Endodermal cell (in vitro differentiated cells): Measurements from ENCODE around the gene INSIG1. TPM values are rescaled to one million over a fixed set of nuclear protein-coding genes. Genes with fewer than 3 reads are reported as not detected.
A peak's percentile ranks its signal among the peaks of the same experiment; 100 is the strongest.

Experiments used
- DNase-seq: peaks from one replicate; pipeline ENCODE4 v3.0.0-alpha.2; 2017
- H3K27ac ChIP-seq: 2 replicates; pipeline ENCODE4 v1.5.1; 2013; ENCODE audit warnings: mild to moderate bottlenecking, low read depth, low read length, moderate library complexity
- H3K27me3 ChIP-seq: 2 replicates; pipeline ENCODE4 v1.6.1; 2013; ENCODE audit warnings: mild to moderate bottlenecking, low read length, moderate library complexity; ENCODE audit not compliant: insufficient read depth, control insufficient read depth, poor library complexity, severe bottlenecking
- H3K36me3 ChIP-seq: 2 replicates; pipeline ENCODE4 v1.7.0; 2013; ENCODE audit warnings: mild to moderate bottlenecking, low read length, moderate library complexity; ENCODE audit not compliant: control insufficient read depth, insufficient read depth
- H3K4me1 ChIP-seq: one replicate; pipeline ENCODE4 v1.7.0; 2013; ENCODE audit warnings: low read length; ENCODE audit not compliant: control insufficient read depth, insufficient read depth
- H3K4me3 ChIP-seq: 2 replicates; pipeline ENCODE4 v1.5.1; 2013; ENCODE audit warnings: mild to moderate bottlenecking, low read length, moderate library complexity
- H3K9ac ChIP-seq: 2 replicates; pipeline ENCODE4 v1.6.1; 2013; ENCODE audit warnings: mild to moderate bottlenecking, low read length, moderate library complexity; ENCODE audit not compliant: poor library complexity, severe bottlenecking; ENCODE audit errors: extremely low read depth
- H3K9me3 ChIP-seq: 2 replicates; pipeline ENCODE4 v1.6.1; 2013; ENCODE audit warnings: mild to moderate bottlenecking, low read length, moderate library complexity; ENCODE audit not compliant: control insufficient read depth
- H3K27ac Mint-ChIP-seq: 2 replicates; pipeline ENCODE4 v1.8.0; 2020; ENCODE audit warnings: mixed read lengths
- H3K27me3 Mint-ChIP-seq: 2 replicates; pipeline ENCODE4 v1.8.0; 2021; ENCODE audit warnings: mild to moderate bottlenecking, mixed read lengths; ENCODE audit not compliant: insufficient read depth
- H3K36me3 Mint-ChIP-seq: 2 replicates; pipeline ENCODE4 v1.8.0; 2020; ENCODE audit warnings: low read depth, mixed read lengths
- H3K4me1 Mint-ChIP-seq: 2 replicates; pipeline ENCODE4 v1.8.0; 2020; ENCODE audit warnings: mixed read lengths
- H3K4me3 Mint-ChIP-seq: 2 replicates; pipeline ENCODE4 v1.8.0; 2020; ENCODE audit warnings: mild to moderate bottlenecking, moderate library complexity, mixed read lengths
- H3K9me3 Mint-ChIP-seq: 2 replicates; pipeline ENCODE4 v1.8.0; 2020; ENCODE audit warnings: mild to moderate bottlenecking, mixed read lengths
- WGBS, 2 experiments: methylation state at CpG; one replicate each; pipeline versions ENCODE4 v1.1.5 to v1.1.7; 2013; ENCODE audit warnings: missing lambda C conversion rate in 2 of 2, mixed read lengths in 1 of 2; ENCODE audit not compliant: insufficient coverage in 1 of 2, insufficient read length in 1 of 2; 5-methylcytosine and 5-hydroxymethylcytosine counted together
- total RNA-seq, 2 donors: library from RNA; stranded (reverse); fragmentation: NEBNext Ultra II Directional in 1 of 2; extraction: Animal tissue kit (Norgen Biotek cat#: 25700) in 1 of 2; gene quantifications; 2 replicates in 1 of 2; 3 replicates in 1 of 2; pipeline ENCODE4 v1.2.1, GENCODE V29; 2021
- TF ChIP-seq, protein P1 (sequence below): fragments of 200-600 bp; sonication (generic); conservative IDR thresholded peaks from 2 replicates; pipeline ENCODE4 v1.5.0; 2021; ENCODE audit warnings: antibody characterized with exemption, mild to moderate bottlenecking

The INSIG1 gene
- total RNA-seq, 2 donors from 2014 or later, result 27.2 to 36.9 TPM

DNA sequence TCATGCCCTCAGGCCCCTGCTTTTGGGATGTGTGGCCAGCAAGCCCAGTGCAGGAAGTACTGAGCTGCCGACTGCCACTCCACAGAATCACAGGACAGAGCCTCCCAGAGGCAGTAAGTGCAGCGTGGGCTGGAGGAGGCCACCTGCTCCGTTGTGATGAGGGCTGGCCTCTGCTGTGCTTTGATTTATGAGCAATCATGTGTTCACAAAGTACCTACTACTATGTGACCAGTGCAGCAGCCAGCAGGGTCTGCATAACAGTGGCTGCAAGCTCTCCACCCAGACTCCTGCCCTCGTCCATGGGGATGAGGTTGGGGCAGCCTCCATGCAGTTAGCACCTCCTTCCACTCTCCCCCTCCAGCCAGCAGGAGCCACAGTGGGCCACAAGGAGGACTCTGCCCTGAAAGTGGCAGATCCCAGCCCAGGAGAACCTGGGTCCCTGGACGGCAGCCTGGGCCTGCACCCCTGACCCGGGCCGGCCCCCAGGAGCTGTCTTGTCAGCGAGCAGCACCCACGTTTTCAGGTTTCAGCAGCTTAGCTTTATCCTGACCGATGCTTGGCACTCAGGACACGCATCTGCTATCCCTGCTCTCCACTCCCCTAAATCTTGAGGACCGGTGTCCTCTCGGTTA lies 37.7 kb upstream of the INSIG1 start:
- H3K36me3 ChIP-seq, result no peaks in the 10 kb centered on the region
- no peak overlapping the region for H3K27ac Mint-ChIP-seq
- H3K27me3 ChIP-seq, result no peaks in the 10 kb centered on the region
- no peaks in the 10 kb centered on the region for H3K4me1 ChIP-seq
- no peak overlapping the region for H3K27ac ChIP-seq
- H3K4me1 Mint-ChIP-seq, result peaks cover 8% of the 10 kb centered on the region
- WGBS, 2 experiments, result 88 to 91% methylated on average over 12 to 13 of the region's 13 CpGs
- no peak for DNase-seq
- H3K9me3 Mint-ChIP-seq, result no peaks in the 10 kb centered on the region
- H3K9me3 ChIP-seq, result no peaks in the 10 kb centered on the region
- no peak overlapping the region for H3K4me3 Mint-ChIP-seq
- H3K36me3 Mint-ChIP-seq, result no peaks in the 10 kb centered on the region
- H3K27me3 Mint-ChIP-seq, result peaks cover 1% of the 10 kb centered on the region
- TF ChIP-seq, protein P1, sequence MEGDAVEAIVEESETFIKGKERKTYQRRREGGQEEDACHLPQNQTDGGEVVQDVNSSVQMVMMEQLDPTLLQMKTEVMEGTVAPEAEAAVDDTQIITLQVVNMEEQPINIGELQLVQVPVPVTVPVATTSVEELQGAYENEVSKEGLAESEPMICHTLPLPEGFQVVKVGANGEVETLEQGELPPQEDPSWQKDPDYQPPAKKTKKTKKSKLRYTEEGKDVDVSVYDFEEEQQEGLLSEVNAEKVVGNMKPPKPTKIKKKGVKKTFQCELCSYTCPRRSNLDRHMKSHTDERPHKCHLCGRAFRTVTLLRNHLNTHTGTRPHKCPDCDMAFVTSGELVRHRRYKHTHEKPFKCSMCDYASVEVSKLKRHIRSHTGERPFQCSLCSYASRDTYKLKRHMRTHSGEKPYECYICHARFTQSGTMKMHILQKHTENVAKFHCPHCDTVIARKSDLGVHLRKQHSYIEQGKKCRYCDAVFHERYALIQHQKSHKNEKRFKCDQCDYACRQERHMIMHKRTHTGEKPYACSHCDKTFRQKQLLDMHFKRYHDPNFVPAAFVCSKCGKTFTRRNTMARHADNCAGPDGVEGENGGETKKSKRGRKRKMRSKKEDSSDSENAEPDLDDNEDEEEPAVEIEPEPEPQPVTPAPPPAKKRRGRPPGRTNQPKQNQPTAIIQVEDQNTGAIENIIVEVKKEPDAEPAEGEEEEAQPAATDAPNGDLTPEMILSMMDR, result no peak
- H3K4me3 ChIP-seq, result no peak overlapping the region
- H3K9ac ChIP-seq, result no peak overlapping the region

DNA sequence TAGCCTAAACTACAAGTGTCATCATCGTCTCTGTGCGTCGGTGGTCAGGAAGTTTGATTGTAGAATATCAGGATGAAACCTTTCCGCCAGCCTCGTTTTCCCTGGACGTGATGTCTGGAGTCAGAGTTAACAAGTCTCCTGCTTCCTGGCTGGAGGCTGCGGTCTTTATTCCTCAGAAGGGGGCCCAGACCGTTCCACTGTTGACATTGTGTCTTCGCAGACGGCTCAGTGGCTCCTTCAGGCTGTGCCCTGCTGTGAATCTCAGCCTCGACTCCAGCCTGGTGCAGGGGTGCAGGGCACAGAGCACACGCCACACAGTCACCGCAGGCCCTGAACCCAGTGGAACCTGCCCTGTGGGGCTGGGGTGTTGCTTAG lies 37.2 kb upstream of the INSIG1 start:
- Mint-ChIP-seq H3K4me3 (no peak overlapping the region), H3K4me1 (peaks cover 8% of the 10 kb centered on the region)
- H3K27me3 ChIP-seq, result no peaks in the 10 kb centered on the region

DNA sequence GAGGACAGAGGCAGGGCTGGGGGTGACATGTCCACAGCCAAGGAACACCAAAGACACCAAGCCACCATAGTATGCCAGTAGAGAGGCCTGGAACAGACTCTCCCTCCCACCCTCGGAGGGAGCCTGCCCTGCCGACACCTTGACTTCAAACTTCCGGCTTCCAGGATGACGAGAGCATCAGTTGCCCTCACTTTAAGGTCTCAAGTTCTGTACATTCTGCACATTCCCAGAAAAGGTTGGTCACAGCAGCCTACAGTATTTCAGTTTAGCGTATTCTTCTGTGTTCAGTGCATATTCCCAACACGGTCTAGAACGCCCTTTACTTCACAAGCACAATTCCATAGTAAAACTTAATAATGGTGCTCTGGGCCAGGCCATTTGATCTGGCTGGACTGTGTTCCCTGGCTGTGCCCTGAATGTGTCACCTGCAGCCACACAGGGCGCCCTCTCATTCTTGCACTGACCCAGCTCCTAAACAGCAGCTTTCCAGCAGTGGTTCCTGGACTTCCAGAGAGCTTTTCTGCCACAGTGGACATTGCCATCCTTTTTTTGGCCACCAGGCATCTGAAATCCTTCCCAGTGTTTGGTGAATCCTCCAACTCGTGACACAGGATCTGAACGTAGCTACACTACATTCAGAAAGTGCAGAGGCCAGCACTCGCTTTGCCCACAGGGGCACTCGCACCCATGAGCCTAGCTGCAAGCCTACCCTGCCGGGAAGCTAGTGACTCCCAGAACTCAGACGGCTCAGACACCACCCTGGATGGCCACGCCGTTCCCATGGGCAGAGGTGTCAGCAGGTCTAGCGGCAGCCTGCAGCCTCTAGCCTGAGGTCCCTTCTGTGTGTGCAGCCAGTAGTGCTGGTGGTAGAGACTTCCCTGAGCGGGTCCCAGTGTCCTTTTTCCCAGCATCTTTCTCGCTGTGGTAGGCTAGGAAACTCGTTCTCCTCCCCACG lies 36.4 kb upstream of the INSIG1 start:
- TF ChIP-seq, protein P1, result peak; percentile 40
- 91% methylated on average over 16 to 20 of the region's 21 CpGs for WGBS, 2 experiments
- H3K4me1 ChIP-seq, result no peaks in the 10 kb centered on the region
- no peak overlapping the region for H3K27ac Mint-ChIP-seq
- H3K36me3 ChIP-seq, result no peaks in the 10 kb centered on the region
- no peak overlapping the region for H3K27ac ChIP-seq
- no peak overlapping the region for H3K4me3 Mint-ChIP-seq
- no peak for DNase-seq
- H3K27me3 ChIP-seq, result no peaks in the 10 kb centered on the region
- no peaks in the 10 kb centered on the region for H3K9me3 ChIP-seq
- H3K27me3 Mint-ChIP-seq, result no peaks in the 10 kb centered on the region
- H3K9me3 Mint-ChIP-seq, result no peaks in the 10 kb centered on the region
- H3K9ac ChIP-seq, result no peak overlapping the region
- no peak overlapping the region for H3K4me3 ChIP-seq
- no peaks in the 10 kb centered on the region for H3K36me3 Mint-ChIP-seq
- peaks cover 8% of the 10 kb centered on the region for H3K4me1 Mint-ChIP-seq

More for the DNA sequence above, 37.2 kb upstream of the INSIG1 start:
- Histone ChIP-seq H3K9ac (no peak overlapping the region), H3K4me1 (no peaks in the 10 kb centered on the region), H3K9me3 (no peaks in the 10 kb centered on the region), H3K27ac (no peak overlapping the region), H3K36me3 (no peaks in the 10 kb centered on the region), H3K4me3 (no peak overlapping the region)
- TF ChIP-seq, protein P1, result no peak
- 85 to 89% methylated on average over 11 to 13 of the region's 13 CpGs for WGBS, 2 experiments
- Mint-ChIP-seq H3K27me3 (no peaks in the 10 kb centered on the region), H3K27ac (no peak overlapping the region), H3K9me3 (no peaks in the 10 kb centered on the region), H3K36me3 (no peaks in the 10 kb centered on the region)
- no peak for DNase-seq
